NCI-H345 treated with DMSO at 0.1 percent for 48 hours (cell line): ENCODE measurements around the gene NTN1.
"Not testable (repeated sequence)": the region's sequence is repeated elsewhere in the genome, so short reads cannot be mapped to it uniquely, and the experiment has no call there.

Source experiments
- DNase-seq: peaks from one replicate; lab custom pipeline; 2025; ENCODE audit not compliant: unreplicated experiment; lab: John Stamatoyannopoulos, UW

Gene NTN1

GRCh38 chr17:9151091-9151490 is 129.8 kb downstream of the NTN1 start:
- peak; percentile 5 for DNase-seq

- not testable (repeated sequence) for DNase-seq
Observed at GRCh38 chr17:9151740-9152139, 130.4 kb downstream of the NTN1 start.

- no peak for DNase-seq
Observed at GRCh38 chr17:9158544-9159452, 137.5 kb downstream of the NTN1 start.

- DNase-seq: no peak
Observed at GRCh38 chr17:9162275-9162985, 141.1 kb downstream of the NTN1 start.

GRCh38 chr17:9166788-9167187 is 145.5 kb downstream of the NTN1 start:
- no peak for DNase-seq

DNA sequence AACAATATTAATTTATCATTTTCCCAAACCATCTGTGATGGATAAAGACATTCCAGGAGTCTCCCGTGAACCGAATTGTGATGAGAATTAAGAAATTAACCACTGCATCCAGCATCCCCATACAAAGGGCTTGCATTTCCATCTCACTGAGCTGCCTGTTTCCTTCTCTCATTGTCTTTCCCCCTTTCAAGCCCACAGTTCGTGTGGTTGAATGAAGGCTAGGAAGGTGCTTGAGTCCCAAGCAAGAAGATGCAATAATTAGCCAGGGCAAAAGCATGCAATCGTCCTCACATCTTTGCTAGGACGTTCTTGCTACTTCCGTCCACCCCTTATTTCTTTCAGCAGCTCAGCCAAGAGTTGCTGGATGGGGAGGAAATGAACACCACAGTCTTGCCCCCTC is 146.1 kb downstream of the NTN1 start:
- DNase-seq: no peak

DNA sequence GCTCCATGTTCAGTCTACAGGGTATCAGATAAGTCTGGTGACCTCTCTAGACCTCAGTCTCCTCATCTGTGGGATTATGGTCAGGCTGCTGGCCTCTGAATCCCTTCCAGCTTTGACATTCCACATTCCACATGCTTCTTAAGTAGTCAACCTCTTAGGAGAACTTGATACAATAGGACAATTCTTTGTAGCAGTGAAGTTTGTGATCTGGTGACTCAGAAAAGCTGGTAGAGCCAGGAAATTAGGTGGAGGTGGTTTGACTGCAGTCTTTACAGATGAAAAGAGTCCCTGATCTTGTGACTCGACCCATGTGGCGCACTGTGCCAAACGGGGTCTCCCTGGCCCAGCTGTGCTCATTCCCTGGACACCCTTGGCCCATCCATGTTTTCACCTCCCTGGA is 147.8 kb downstream of the NTN1 start:
- no peak for DNase-seq

- DNase-seq: no peak
Observed at GRCh38 chr17:9170336-9170735, 149.0 kb downstream of the NTN1 start.

GRCh38 chr17:9170853-9171252 is 149.5 kb downstream of the NTN1 start:
- DNase-seq: no peak

DNA sequence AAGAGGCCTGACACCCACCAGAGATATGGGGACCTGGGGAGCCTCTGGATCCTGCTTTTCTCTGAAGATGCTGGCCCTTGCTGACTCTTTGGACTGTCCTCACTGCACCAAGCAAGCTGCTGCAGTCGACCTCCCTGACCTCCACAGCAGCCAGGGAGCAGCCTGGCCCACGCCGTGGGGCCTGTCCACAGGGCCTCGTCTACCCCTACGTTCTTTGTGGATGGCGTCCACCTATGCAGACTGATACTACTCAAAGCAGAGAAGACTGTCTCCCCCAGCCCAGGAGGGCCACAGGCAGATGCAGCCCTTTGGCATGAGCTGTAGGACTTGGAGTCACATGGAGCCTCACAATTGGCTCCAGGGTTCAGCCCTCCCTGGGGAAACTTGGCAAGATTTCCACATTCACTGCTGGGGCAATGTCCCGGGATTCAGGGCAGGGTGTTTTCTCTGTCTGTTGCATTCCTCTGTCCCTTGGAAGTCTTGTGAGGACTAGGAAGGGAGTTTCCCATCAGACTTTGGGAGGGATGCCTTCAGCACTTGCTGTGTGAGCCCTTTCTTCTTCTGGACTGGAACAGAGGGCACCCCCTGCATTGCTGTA is 152.2 kb downstream of the NTN1 start:
- DNase-seq: no peak

GRCh38 chr17:9174312-9174711 is 153.0 kb downstream of the NTN1 start:
- no peak for DNase-seq

DNA sequence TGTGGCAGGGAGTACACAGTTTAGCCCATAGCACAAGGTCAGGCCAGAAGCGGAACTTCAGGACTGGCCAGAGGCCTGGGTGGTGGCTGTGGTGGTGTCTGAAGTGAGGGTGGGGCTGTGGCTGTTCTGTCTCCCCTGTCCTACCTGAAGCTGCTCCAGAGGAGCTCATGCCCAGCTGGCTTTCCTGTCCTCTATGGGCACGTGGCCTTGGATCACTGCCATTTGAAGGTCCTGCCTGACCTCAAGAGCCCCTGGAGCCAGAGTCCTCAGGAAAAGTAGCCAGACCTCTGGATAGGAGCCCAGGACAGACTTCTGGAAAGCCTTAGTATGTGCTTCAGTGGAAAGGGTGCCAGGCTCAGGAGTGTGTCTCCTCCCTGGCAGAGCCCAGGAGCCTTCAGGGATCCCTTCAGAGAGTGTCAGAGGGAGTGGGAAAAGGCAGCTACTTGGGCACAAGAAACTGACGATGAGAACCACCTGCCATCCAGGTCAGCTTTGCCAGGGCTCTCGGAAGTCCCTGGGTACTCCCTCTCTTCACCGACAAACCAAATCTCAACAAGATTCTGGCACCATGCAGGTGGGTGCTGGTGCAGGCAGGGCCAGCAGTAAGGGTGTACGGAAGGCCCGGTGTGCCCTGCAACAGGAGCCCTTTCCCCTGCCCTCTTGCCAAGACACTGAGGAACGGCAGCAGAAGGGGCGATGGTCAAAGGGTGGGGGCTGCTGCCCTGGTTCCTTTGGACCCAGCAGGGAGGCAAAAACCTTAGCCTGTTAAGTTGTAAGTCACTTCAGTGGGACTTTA is 153.7 kb downstream of the NTN1 start:
- DNase-seq: no peak

DNA sequence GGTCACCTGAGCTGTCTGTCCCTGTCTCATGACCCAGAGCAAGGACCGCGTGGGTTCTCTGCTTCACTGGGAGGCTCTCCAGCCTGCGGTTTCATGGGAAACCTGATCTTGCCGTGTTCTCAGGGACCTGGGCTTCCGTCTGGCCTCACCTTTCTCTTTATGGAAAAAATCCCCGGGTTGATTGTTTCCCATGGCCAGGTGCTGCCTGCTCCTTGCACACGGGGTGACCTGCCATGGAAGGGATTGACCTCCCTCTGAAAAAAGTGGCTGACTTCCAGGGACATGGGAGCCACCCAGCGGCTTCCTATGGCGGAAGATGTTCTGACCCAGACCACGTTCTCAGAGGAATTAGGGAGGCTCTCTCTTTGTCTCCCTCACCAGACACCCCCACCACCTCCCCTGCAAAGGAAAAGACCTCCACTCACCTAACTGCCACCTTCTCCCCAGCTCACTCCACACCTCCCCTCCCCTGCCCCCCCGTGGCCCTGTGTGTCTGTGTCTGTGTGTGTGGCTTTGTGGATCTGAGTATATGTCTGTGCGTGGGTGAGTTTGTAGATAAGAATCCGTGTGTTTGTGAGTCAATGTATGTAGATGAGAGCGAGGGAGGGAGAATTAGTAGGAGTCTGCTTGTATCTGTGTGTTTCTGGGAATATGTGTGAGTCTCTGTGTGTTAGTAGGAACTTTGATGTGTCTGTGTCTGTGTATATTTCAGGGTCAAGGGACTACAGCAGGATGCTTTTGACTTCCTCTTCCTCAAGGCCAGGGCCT is 154.6 kb downstream of the NTN1 start:
- DNase-seq: no peak

GRCh38 chr17:9177212-9177611 is 155.9 kb downstream of the NTN1 start:
- DNase-seq: no peak

DNA sequence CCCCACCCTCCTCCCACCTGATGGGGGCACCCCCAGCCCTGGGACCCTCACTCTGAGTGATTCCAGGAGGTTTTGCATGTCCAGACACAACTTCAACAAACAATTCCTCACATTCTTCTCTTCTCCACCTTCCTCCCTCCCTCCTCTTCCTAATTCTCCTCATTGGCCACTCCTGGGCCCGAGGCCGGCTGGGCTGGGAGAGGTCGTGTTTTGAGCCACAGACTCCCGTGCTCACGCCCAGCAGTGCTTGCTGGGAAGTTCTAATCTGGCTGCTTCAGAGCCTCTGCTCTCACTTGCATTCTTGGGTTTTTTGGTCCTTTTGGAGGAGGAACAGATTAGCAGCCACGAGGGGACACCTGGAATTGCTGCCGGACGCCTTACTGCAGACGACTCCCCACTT is 157.0 kb downstream of the NTN1 start:
- no peak for DNase-seq

DNA sequence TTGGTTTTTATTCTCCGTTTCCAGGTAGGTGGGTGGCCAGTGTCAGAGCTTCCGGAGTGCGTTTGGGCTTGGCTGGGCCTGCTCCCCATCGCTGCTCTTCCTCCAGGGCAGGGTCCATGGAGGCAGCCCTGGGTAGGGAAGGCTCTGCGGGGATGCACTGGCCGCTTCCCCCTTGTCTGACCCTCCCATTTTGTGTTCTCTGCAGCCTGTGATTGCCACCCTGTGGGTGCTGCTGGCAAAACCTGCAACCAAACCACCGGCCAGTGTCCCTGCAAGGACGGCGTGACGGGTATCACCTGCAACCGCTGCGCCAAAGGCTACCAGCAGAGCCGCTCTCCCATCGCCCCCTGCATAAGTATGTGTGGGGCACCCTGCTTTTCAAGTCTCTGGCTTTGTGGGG is 158.3 kb downstream of the NTN1 start:
- no peak for DNase-seq

GRCh38 chr17:9181640-9182039 is 160.3 kb downstream of the NTN1 start:
- no peak for DNase-seq

GRCh38 chr17:9183306-9183705 is 162.0 kb downstream of the NTN1 start:
- DNase-seq: no peak

- DNase-seq: no peak
Observed at GRCh38 chr17:9185142-9185541, 163.8 kb downstream of the NTN1 start.

- no peak for DNase-seq
Observed at GRCh38 chr17:9185688-9186284, 164.5 kb downstream of the NTN1 start.
